NCI-H1048 (cell line): ENCODE data around the gene IRX3.

Experiments used
- DNase-seq: peaks from one replicate; lab custom pipeline; 2025; lab: John Stamatoyannopoulos, UW

Gene IRX3

DNA sequence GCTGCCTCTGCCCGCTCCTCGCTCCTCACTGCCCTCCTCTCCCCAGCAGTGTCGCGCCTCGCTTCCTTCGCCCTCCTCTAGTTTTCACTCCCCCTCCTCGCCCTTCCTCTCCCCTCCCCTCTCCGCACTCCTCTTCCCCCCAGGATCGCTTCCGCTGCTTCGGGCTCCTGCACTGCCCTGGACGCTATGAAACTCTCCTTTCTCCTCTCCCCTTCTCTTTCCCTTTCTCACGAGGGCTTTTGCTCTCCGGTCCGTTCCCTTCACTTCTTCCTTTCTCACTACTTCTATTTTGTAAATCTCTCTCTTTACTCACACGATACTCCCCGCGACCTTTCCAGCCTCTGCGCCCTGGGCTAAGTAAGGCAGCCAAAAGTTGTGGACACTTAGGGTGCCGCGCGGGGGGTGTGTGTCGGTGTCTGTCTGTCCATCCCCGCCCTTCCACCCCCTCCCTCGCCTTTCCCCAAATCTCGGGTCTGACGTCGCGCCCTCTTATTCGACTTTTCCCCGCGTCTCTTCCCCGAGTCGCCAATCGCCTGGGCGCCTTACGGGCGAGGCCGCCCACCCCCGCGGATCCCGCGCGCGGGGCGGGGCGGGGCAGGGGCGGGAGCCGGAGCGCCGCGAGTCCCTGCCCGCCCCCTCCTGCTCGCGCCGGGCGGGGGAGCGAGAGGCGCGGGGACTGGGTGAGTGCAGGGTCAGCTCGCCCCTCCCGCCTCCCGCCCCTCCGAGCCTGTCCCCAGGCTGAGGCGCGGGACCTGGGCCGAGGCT is at the start of gene IRX3:
Gene IRX3 (minus strand): TSS at position 422 of the 765 bp plus-strand sequence. CDS start 737 bp downstream, outside the sequence.
- peak; percentile 15 for DNase-seq

- no peak for DNase-seq
Observed at GRCh38 chr16:54335230-54335629, 48.6 kb upstream of the IRX3 start.

DNA sequence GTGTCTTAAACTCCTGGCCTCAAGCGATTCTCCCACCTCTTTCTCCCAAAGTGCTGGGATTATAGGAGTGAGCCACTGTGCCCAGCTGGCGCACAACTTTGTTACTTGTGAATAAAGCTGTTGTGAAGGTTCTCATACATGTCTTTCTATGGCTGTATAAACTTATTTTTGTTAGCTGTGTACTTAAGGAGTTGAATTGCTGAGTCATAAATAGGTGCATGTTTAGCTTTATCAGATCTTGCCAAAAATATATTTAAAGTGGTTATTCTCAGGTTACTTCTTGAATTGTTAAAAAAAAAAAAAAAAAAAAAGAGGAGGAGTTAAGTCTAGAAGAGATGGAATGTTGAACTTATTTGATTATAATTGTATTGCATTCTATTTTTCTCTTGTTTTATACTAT is 47.6 kb upstream of the IRX3 start:
- DNase-seq, result no peak

GRCh38 chr16:54331241-54332002 is 44.8 kb upstream of the IRX3 start:
- no peak for DNase-seq

DNA sequence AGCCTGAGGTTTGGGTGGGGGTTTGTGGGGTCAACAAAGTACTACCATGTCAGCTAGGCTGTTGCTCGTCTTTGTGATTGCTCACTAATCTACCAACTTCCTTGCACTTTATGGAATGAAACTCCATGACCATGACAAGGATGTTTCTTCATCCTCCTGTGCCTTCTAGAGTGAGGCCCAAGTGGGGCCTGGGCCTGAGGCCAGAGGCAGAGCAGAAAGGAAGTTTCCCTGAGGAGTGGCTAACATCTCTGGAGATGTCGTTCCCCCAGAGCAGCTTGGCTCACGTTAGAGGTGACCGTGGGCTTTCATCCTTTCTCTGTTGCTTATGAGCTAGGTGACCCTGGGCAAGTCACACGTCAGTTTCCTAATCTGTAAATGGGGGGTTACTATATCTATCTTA is 41.0 kb upstream of the IRX3 start:
- no peak for DNase-seq

DNA sequence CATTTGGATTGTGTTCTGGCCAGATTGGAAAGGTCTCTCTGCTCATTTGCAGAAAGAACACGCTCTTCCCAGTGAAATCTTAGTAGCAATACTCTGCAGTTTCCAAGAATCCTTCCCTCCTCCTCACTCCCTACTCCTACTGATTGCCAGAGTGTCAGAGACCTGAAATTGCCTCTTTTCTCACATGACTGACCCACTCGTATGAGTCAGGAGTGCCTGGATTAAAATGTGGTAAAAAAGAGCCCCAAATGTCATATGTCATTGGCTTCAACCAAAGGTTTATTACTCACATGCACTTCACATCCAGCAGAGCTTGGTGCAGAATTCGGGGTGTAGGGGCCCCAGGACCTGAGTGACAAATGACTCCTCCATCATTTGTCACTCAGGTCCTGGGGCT is 39.7 kb upstream of the IRX3 start:
- DNase-seq, result no peak

DNA sequence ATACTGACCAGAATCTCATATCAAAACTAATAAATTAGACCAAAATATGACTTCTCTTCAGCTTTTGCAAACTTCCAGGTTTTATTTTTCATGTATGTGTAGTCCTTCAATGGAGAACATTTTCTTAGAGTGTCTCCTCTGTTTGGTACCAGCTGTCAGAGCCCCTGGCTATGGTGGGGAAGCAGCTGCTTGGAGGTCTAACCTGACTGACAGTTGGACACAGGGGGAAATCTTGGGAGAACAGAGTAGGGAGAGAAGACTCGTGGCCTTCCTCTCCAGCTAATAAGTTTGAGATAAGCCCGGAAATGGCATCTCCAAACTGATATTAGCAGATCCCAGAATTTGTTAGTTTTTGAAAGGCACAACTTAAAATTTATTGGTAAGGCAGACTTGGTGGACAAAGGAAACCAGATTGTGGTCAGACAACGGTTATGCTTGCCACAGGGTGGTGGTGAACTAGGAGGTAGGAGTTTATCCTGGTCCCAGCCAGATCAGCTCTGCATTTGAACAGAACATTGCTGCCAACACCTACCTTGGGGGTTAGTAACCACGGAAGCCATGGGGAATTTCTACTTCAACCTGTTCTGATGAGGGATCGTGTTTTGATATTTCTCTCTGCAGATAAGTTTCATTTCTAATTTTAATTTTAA is 39.2 kb upstream of the IRX3 start:
- DNase-seq, result no peak

GRCh38 chr16:54324716-54325115 is 38.1 kb upstream of the IRX3 start:
- no peak for DNase-seq

DNA sequence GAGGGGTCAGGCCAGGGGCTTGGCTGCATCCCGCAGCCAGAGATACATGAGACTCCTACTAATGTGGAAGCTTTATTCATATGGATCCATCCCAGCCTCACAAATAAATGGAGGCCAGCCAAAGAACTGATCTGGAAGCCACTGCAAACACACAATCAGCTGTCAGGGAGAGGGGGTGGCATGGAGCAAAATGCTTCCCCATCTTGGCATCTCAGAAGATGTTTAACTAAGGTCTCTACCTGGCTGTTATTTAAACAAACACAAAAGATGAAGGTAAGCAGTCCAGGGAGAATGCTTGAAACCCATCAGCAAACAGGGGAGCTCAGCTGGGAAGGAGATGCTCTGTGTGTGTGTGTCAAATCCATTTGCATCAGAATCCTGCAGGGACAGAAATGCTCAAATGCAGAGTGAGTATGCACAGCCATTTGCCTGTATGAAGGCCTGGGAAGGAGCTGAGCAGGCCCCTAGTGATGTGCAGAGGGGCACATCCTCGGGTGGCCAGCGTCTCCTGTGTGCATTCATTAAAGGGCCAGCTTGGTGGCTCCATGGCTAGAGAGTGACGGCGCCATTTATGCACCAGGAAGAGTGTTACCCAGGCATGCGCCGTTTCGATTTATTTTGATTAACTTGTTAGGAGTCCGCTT is 34.2 kb upstream of the IRX3 start:
- DNase-seq, result no peak

DNA sequence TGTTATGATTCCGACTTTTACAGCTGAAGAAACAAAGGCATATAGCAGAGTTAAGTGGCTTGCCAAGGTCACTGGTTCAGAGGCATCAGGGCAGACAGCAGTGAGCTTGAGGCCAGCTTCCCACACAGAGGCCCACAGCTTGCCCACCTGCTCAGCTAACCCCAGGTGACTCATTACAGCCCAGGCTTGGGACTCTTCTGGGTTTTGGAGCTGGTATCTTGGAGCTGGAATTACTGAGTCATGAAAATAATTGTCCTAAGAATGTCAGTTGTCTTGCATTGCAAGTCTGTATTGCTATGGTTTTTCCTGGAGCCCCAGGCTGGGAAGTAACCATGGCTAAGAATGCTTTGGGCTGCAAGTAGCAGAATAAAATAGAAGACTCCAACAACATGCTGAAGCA is 32.4 kb upstream of the IRX3 start:
- DNase-seq, result no peak

DNA sequence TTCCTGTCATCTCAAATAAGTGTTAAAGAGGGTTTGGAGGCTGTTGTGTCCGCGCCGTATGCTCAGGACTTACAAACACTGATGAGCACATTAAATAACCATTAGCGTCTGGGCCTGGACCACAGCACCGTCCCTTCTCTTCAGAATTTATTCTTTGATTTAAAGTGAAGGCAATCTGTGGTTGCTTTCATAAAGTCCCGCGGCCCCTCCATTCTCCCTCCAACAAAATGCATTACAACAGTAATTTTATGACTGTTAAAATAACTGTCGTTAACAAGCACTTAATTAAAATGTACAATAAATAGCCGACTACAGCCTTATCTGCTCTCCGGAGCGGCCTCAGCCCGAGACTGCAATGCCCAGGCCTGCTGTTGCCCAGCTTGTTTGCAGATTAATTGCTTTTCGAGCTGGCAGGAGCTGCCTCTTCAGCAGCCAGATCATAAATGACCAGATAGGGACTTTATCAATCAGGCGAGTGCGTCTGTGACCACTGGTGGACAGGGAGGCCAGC is 30.6 kb upstream of the IRX3 start:
- no peak for DNase-seq

DNA sequence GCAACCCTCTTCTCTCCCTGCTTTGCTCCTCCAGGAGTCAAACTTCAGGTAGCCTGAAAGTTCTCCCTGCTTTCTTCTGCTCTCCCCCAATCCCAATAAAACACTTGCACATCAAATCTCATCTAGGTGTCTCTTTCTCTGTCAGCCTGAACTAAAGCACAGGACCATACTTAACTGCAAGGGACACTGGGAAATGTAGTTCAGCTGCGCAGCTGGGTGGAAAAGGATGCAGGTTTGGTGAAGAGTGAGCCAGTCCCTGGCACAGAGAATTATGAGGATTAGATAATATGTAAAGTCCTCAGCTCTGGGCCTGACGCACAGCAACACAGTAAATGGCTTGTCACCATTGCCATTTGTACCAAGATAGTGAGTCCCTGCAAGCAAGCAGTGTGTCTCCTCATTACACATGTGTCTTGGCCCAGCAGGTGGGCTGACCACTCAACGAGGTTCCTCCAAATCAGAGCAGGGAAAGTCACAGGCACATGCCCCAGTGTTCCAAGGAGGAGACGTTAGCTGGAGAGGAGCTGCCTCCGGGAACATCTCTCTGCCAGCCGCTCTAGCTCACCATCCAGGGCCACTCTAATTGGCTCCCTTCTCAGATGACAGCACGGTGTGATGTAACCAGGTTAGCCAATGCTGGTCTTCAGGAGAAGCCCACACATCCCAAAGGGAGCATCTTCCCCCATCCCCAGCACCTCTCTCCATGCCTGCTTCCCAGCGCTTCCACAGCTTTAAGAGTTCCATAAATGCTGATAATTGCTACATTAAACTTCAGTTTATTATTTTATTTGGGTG is 29.7 kb upstream of the IRX3 start:
- DNase-seq, result no peak

GRCh38 chr16:54313789-54314188 is 27.2 kb upstream of the IRX3 start:
- DNase-seq, result no peak

DNA sequence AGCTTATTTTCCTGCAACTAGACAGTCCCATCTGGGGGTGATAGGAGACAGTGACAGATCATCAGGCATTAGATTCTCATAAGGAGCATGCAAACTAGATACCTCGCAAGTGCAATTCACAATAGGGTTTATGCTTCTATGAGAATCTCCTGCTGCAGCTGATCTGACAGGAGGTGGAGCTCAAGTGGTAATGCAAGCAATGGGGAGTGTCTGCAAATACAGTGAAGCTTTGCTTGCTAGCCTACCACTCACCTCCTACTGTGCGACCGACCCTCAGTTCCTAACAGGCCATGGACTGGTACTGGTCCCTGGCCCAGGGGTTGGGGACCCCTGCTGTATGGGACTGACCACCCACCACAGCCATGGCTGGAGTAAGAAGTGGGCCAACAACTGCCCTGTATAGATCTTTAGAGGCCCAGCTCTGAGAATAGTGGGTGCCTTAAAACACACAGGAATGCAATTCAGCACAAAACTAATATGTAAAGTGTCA is 26.0 kb upstream of the IRX3 start:
- no peak for DNase-seq

GRCh38 chr16:54309341-54309740 is 22.8 kb upstream of the IRX3 start:
- no peak for DNase-seq

GRCh38 chr16:54305080-54305479 is 18.5 kb upstream of the IRX3 start:
- DNase-seq, result no peak

- no peak for DNase-seq
Observed at GRCh38 chr16:54303613-54304012, 17.0 kb upstream of the IRX3 start.

DNA sequence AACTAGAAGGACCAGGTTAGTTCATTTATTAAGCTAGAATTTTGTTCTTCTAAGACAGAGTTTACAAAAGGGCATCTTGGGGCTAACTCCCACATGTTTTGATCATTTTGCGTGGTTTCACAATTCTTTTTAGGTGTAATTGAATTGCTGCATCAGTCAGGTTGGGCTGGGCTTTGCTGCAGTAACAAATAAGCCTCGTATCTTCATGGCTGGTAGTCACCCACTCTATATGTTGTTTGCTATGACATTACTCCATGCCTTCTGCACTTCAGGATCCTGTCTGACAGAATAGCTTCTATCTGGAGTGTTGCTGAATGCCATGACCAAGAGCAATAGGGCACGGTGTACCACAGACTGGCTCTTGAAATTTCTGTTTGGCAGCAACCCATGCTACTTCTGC is 10.6 kb upstream of the IRX3 start:
- no peak for DNase-seq

DNA sequence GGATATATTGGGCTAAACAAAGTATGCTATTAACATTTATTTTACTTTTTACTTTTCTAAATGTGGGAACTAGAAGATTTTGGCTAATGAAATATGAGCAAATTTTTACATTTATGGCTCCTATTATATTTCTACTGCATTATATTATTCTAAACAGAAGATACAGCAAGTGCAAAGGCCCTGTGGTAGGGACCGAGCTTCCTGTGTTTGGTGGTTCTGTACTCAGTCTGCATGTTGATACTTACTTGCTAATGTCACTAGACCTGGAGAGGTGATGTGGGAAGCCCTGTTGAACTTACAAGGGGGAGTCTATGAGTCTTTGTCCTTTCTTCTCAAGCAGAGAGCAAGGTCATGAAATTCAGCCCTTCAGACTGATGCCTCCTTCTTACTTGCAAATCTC is 10.0 kb upstream of the IRX3 start:
- DNase-seq, result no peak

DNA sequence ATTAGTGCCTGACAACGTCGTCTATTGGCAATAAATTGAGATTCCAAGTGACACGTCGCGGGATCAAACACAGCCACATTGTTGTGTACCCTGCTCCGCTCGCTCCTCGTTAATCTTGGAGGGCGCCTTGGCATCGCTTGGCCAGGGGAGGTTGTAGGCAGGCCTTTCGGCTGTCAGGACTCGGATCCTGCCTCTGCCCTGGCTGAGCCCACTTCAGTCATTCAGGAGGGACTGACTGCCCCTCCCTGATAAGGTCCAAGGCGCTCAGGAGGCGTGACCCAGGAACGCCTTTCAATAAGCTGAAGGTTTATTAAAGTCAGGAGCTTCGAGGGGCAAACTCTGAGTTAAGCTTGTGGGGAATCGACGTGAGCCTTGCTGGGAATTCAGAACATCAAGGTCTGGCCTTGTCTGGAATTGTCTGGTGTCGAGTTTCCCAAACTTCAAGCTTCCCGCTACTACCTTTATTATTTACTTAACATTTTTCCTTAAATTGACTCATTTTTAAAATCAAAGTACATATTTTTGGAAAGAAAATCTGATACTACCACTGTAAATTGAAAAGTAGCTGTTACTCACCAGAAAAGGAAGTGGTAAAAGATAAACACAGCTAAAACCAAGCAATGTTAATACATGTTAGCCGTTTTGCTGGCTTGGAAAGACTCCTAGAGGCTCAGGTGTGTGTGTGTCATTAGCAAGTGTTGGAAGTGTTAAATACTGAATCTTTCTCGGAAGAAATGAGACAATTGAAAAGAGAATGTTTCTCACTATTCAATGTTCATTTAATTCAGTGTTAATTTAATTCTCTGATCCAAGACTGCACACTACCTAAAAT is 5.3 kb upstream of the IRX3 start:
- no peak for DNase-seq
